ENCODE results near the gene GPR68.

Gene GPR68, protein sequence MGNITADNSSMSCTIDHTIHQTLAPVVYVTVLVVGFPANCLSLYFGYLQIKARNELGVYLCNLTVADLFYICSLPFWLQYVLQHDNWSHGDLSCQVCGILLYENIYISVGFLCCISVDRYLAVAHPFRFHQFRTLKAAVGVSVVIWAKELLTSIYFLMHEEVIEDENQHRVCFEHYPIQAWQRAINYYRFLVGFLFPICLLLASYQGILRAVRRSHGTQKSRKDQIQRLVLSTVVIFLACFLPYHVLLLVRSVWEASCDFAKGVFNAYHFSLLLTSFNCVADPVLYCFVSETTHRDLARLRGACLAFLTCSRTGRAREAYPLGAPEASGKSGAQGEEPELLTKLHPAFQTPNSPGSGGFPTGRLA

GRCh38 chr14:91244501-91244901 lies at the start of gene GPR68:
Gene GPR68 (minus strand): TSS chr14:91244704. CDS start chr14:91235050, 9,654 bp downstream.
- DNase-seq (ENCODE audit: low spot score) = peak; percentile 51

- DNase-seq (ENCODE audit: low spot score) = no peak
These were observed 49.6 kb upstream of the GPR68 start for GRCh38 chr14:91294153-91294552.

- DNase-seq (ENCODE audit: low spot score) = no peak
These were observed 48.8 kb upstream of the GPR68 start for GRCh38 chr14:91293281-91293680.

GRCh38 chr14:91292491-91292890 lies 48.0 kb upstream of the GPR68 start:
- DNase-seq (ENCODE audit: low spot score) = no peak

DNA sequence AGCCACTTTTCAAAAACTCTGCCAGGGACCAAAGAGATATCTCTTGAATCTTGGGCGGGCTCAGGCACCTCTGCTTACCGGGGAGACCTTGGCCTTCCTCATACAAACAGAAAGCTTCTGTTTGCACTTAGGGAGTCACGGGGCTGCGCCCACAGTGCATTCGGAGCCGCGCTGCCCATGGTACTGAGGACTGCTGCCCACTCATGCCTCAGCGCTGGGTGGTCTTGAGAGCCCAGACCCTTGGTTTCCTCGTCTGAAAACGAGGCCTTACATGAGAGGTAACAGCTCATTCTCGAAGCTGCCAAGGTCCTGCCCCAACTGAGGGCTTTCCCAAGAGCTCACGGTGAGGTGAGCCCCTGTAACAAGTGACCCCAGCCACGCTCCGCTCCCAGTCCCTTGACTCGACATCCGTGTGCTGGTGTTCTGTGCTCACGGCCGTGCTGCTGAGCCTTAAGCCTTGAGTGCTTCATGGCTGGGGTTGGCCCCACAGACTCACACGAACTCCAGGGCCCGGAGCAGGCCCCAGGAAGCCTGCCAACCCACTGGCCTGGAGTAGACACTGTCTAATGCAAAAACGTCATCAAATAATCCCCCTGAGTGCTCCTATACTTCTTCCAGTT lies 47.4 kb upstream of the GPR68 start:
- DNase-seq (ENCODE audit: low spot score) = no peak

- DNase-seq (ENCODE audit: low spot score) = no peak
These were observed 46.5 kb upstream of the GPR68 start for GRCh38 chr14:91290986-91291385.

GRCh38 chr14:91289464-91289863 lies 45.0 kb upstream of the GPR68 start:
- DNase-seq (ENCODE audit: low spot score) = no peak

GRCh38 chr14:91288876-91289275 lies 44.4 kb upstream of the GPR68 start:
- DNase-seq (ENCODE audit: low spot score) = no peak

DNA sequence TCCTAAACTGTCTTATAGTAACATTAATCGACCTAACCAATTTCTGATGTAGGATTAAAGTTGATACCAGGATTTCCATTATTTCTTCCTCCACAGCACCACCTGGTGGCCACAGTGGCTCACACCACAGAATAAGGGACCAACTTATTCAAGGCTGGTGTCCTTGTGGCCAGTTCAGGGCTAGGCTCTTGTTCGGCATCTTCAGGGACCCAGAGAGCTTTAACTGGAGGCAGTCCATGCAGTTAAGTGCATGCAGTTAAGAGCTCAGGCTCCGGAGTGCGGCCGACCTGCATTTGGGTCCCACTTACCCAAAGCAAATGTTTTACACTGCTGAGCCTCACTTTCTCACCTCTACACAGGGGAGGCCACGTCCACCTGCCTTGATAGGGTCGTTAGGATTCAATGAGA lies 42.0 kb upstream of the GPR68 start:
- DNase-seq (ENCODE audit: low spot score) = peak; percentile 73

DNA sequence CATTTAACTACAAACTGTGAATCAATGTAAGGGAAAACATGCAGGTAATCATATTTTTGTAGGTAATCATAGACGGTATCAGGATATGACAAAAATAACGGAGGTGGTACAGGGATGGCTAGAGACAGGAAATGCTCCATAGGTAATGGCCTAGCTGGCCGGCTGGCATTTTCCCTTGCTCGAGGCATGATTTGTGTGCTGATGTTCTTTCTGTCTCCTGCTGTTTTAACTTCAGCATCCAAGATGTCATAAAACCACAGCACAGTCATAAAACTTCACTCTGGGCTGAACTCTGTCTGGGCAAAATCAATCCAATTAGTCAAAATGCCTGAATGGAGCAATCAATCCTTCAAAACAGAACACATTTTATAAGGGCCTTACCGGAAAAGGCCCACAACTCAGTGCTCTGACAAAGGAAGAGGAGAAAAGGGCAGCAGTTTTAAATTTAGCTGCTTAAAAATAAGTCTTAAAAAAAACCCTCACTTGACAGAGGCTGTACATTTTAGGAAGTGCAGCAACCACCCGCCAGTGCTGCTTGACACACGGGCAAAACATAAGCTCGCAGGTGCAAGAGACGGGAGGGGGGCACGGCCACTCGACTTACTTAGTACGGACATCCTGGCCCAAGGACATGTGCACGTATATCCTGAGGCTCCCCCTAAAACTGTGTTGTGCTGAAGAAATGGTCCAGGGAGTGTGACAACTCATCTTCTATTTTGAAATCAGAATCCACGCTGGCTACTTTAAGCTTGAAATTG lies 40.5 kb upstream of the GPR68 start:
- no peak for DNase-seq (ENCODE audit: low spot score)

GRCh38 chr14:91284146-91284790 lies 39.8 kb upstream of the GPR68 start:
- DNase-seq (ENCODE audit: low spot score) = no peak

DNA sequence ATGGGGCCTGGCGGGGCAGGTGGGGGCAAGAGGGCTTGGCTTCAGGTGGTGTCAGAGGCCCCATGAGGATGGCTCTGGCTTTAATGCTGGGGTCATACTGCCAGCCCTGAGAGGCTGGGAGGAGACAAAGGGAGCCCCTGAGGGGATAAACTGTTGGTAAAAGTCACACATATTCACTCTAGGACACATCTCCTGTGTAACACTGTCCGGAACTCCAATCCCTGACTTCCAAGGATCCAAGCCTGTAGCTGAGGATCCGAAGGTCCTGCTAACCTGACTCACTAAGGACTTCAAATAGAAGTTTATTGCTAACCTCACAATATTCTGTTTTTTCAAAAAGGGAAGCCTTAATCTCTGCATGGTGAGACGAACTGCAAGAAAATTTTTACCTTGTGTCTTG lies 39.2 kb upstream of the GPR68 start:
- DNase-seq (ENCODE audit: low spot score) = no peak

- DNase-seq (ENCODE audit: low spot score) = no peak
These were observed 38.6 kb upstream of the GPR68 start for GRCh38 chr14:91282954-91283645.

DNA sequence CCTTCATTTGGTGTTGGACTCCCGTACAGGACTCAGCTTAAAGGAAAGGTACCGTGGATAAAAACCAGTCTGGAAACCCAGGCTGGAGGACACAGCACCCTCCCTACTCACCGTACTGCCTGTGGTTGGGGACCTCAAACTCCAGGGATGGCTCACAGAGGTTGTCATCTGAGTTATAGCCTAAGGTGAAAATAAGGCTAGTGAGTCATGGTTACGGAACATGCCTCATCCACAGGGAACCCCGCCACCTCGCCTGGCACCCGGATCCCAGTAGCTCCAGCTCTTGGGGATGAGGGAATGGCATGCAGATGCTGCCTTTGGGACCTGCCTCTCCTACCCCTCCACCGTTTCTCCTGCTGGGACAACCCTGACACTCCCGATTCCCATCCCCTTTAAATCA lies 36.8 kb upstream of the GPR68 start:
- DNase-seq (ENCODE audit: low spot score) = no peak

GRCh38 chr14:91280129-91280528 lies 35.6 kb upstream of the GPR68 start:
- DNase-seq (ENCODE audit: low spot score) = no peak

DNA sequence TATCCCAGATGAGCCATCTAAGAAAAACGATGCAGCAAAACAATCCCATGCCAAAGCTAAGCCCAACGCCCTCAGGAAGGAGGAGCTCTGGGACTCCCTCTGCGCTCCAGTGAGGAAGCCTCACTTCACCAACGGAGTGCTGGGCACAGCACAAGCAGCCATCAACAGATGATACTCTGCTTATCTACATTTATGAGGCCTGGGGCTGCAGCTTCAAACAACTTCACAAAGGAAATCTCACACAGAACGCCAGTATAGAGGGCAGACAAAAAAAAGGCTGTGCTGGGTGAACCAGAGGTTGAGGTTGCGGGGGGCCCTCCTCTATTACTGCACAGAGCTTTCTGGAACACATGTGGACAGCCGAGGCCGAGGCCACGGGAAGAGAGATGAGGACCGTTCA lies 34.9 kb upstream of the GPR68 start:
- no peak for DNase-seq (ENCODE audit: low spot score)

DNA sequence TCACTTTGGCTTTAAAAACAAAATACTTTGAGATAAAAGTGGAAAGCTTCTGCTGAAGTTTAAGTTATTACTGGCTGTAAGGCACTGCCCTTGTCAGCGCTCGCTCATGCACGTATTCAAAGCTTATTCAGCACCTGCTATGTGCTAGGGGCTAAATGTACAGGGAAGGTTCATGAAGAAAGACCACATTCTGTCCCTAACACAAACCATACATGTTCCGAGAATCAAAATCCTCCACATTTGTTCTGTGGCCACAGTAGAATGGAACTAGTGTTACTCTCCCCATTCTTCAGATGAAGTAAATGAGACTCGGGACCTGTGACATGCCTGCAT lies 33.8 kb upstream of the GPR68 start:
- no peak for DNase-seq (ENCODE audit: low spot score)

DNA sequence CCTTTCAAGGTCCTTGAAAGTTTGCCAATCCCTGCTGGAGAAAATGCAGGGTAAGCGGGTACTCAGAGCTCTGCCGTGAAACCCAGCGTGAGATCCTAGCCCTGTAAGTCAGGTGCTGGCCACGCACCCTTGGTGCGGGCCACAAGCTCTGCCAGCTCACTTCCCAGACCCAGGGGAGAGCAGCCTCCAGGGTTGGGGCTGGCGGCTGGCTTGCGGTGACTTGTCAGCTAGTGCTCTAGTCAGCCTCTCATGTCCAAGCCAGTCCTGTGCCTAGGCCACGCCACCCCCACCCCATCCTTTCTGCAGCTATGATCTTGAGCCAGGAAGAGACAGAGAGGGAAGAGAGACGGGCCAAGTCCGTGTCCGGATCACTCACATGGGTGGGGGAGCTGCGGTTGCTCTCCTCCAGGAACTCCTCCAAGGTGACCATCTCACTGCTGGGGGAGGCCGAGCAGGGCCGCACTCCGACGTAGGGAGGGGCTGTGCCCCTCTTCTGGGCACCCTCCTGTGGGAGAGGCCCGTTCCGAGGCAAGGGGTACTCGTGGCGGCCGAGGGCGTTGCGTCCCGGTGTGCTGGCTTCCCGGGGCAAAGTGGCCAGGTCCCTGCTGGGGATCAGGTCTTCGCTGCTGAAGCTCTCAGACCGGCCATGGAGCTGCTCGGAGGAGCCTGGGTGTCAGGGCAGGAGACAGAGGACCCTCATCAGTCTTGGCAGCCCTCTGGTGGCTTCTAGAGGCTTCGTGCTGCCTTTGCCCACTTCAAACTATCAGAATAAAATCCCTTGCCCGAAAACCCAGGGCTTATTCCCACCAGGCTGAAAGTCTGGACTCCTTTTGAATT lies 33.3 kb upstream of the GPR68 start:
- no peak for DNase-seq (ENCODE audit: low spot score)

- DNase-seq (ENCODE audit: low spot score) = no peak
These were observed 30.3 kb upstream of the GPR68 start for GRCh38 chr14:91274796-91275195.

- no peak for DNase-seq (ENCODE audit: low spot score)
These were observed 29.4 kb upstream of the GPR68 start for GRCh38 chr14:91273885-91274273.

DNA sequence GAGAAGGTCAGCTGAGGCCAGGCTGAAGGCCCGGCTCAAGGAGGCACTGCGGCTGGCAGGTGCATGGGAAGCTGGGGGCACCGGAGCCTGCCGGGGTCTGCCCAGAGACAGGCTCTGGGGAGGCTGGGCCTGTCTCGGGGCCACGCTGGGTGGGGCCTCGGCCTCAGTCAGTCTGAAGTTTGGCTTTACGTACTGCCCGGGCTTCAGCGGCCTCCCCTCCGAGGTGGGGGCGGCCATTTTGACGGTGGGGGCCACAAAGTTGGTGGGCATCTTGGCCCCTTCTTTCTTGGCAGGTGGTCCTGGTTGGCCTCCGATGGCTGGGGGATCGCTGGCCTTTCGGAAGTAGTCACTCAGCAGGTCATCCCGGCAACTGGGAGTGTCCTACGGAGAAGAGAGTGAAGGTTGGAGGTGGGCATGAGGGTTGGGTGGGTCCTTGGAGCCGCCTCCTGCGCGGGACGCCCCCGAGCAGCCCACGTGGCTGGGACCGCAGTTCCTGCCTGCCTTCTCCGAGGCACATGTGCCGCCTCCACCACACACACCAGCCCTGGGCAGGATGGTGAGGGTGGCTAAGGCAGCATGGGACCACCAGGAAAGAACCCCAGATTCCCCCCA lies 28.9 kb upstream of the GPR68 start:
- no peak for DNase-seq (ENCODE audit: low spot score)

All from CD4-positive, alpha-beta T cell treated with Interleukin-6 at 100 ng/mL for 8 hours (primary cell).